HAP-1 (cell line): ENCODE measurements around the gene MOSPD2.

ENCODE experiments used
- DNase-seq, 2 experiments: peaks; one replicate each; pipeline ENCODE4 v3.0.0-alpha.2; 2016 to 2020; ENCODE audit warnings: low spot score in 2 of 2
- H3K27me3 ChIP-seq: fragments of 250-450 bp; sonication (Bioruptor Pico); 2 replicates; pipeline ENCODE4 v1.5.1; 2020; ENCODE audit warnings: low read depth, mild to moderate bottlenecking, moderate library complexity
- H3K36me3 ChIP-seq: fragments of 250-450 bp; sonication (Bioruptor Pico); replicated peaks from 2 replicates; pipeline ENCODE4 v1.5.1; 2020; ENCODE audit warnings: mild to moderate bottlenecking
- H3K4me1 ChIP-seq: fragments of 250-450 bp; sonication (Bioruptor Pico); 2 replicates; pipeline ENCODE4 v1.5.1; 2020; ENCODE audit warnings: mild to moderate bottlenecking
- H3K4me3 ChIP-seq: fragments of 250-450 bp; sonication (Bioruptor Pico); 2 replicates; pipeline ENCODE4 v1.5.1; 2020; ENCODE audit warnings: mild to moderate bottlenecking, moderate library complexity
- H3K9me3 ChIP-seq: fragments of 250-450 bp; sonication (Bioruptor Pico); 2 replicates; pipeline ENCODE4 v1.5.1; 2020; ENCODE audit warnings: mild to moderate bottlenecking, moderate library complexity
- in situ Hi-C: fragments of 300-500 bp; cut with MboI; formaldehyde crosslinking; loops from 3 replicates; pipeline ENCODE4 v1.14.3; 2020; ENCODE audit warnings: low sequenced_read_pairs, inconsistent platforms, mixed read lengths

MOSPD2 gene

GRCh38 chrX:14872851-14873675 is at the start of gene MOSPD2, which contains the start of gene FANCB:
MOSPD2 (plus strand) TSS chrX:14873421; CDS start chrX:14873529, 108 bp downstream.
FANCB (minus strand) TSS chrX:14873069; CDS start chrX:14865510, 7,559 bp downstream.
- Histone ChIP-seq H3K9me3 (no peaks in the 10 kb centered on the region), H3K4me1 (peaks cover 9% of the 10 kb centered on the region), H3K36me3 (peaks cover 8% of the 10 kb centered on the region), H3K4me3 (peak within 1 kb of the TSS; percentile 88), H3K27me3 (no peaks in the 10 kb centered on the region)
- DNase-seq: peak; percentile 94 to 99
- in situ Hi-C loops: no loop called here

GRCh38 chrX:14825851-14826250 is 47.4 kb upstream of the MOSPD2 start:
- Histone ChIP-seq H3K36me3 (no peaks in the 10 kb centered on the region), H3K9me3 (no peaks in the 10 kb centered on the region), H3K4me3 (no peak overlapping the region), H3K27me3 (no peaks in the 10 kb centered on the region), H3K4me1 (no peaks in the 10 kb centered on the region)
- in situ Hi-C loops: no loop called here
- DNase-seq: no peak

GRCh38 chrX:14826319-14826718 is 46.9 kb upstream of the MOSPD2 start:
- Histone ChIP-seq H3K9me3 (no peaks in the 10 kb centered on the region), H3K4me3 (no peak overlapping the region), H3K27me3 (no peaks in the 10 kb centered on the region), H3K36me3 (no peaks in the 10 kb centered on the region), H3K4me1 (no peaks in the 10 kb centered on the region)
- in situ Hi-C loops: no loop called here
- DNase-seq: no peak

- H3K36me3 ChIP-seq: no peaks in the 10 kb centered on the region
- H3K4me3 ChIP-seq: no peak overlapping the region
- H3K27me3 ChIP-seq: no peaks in the 10 kb centered on the region
- in situ Hi-C loops: no loop called here
- H3K4me1 ChIP-seq: no peaks in the 10 kb centered on the region; the same call in 1 of the 2 replicates
- no peaks in the 10 kb centered on the region for H3K9me3 ChIP-seq
- DNase-seq: no peak
Observed at GRCh38 chrX:14829643-14830042, 43.6 kb upstream of the MOSPD2 start.

GRCh38 chrX:14832151-14832550 is 41.1 kb upstream of the MOSPD2 start:
- H3K4me3 ChIP-seq: no peak overlapping the region
- peaks cover 10% of the 10 kb centered on the region for H3K36me3 ChIP-seq
- no peaks in the 10 kb centered on the region for H3K9me3 ChIP-seq
- H3K27me3 ChIP-seq: no peaks in the 10 kb centered on the region
- H3K4me1 ChIP-seq: no peaks in the 10 kb centered on the region; the same call in 1 of the 2 replicates
- no peak for DNase-seq
- in situ Hi-C loops: no loop called here

GRCh38 chrX:14832586-14832985 is 40.6 kb upstream of the MOSPD2 start:
- Histone ChIP-seq H3K4me1 (no peaks in the 10 kb centered on the region; the same call in 1 of the 2 replicates), H3K36me3 (peaks cover 14% of the 10 kb centered on the region), H3K27me3 (no peaks in the 10 kb centered on the region), H3K9me3 (no peaks in the 10 kb centered on the region), H3K4me3 (no peak overlapping the region)
- in situ Hi-C loops: no loop called here
- no peak for DNase-seq

- Histone ChIP-seq H3K4me3 (no peak overlapping the region), H3K36me3 (peaks cover 32% of the 10 kb centered on the region), H3K27me3 (no peaks in the 10 kb centered on the region), H3K9me3 (no peaks in the 10 kb centered on the region), H3K4me1 (no peaks in the 10 kb centered on the region; the same call in 1 of the 2 replicates)
- no peak for DNase-seq
- in situ Hi-C loops: no loop called here
Observed at GRCh38 chrX:14837155-14837554, 36.1 kb upstream of the MOSPD2 start.

- H3K36me3 ChIP-seq: peaks cover 31% of the 10 kb centered on the region
- H3K4me1 ChIP-seq: no peaks in the 10 kb centered on the region
- H3K27me3 ChIP-seq: no peaks in the 10 kb centered on the region
- no peak for DNase-seq
- no peaks in the 10 kb centered on the region for H3K9me3 ChIP-seq
- in situ Hi-C loops: no loop called here
- no peak overlapping the region for H3K4me3 ChIP-seq
Observed at GRCh38 chrX:14843666-14844065, 29.6 kb upstream of the MOSPD2 start.

- no peaks in the 10 kb centered on the region for H3K4me1 ChIP-seq
- peaks cover 9% of the 10 kb centered on the region for H3K36me3 ChIP-seq
- no peaks in the 10 kb centered on the region for H3K27me3 ChIP-seq
- H3K9me3 ChIP-seq: no peaks in the 10 kb centered on the region
- no peak overlapping the region for H3K4me3 ChIP-seq
- DNase-seq: no peak
- in situ Hi-C loops: no loop called here
Observed at GRCh38 chrX:14851526-14851925, 21.7 kb upstream of the MOSPD2 start.

GRCh38 chrX:14864631-14865030 is 8.6 kb upstream of the MOSPD2 start:
- no peak for DNase-seq
- Histone ChIP-seq H3K4me3 (no peak overlapping the region), H3K4me1 (peaks cover 11% of the 10 kb centered on the region), H3K9me3 (peaks cover 6% of the 10 kb centered on the region), H3K27me3 (no peaks in the 10 kb centered on the region), H3K36me3 (peaks cover 15% of the 10 kb centered on the region)
- in situ Hi-C loops: no loop called here

GRCh38 chrX:14865201-14865600 is 8.0 kb upstream of the MOSPD2 start:
- Histone ChIP-seq H3K27me3 (no peaks in the 10 kb centered on the region), H3K9me3 (peaks cover 6% of the 10 kb centered on the region), H3K36me3 (peaks cover 15% of the 10 kb centered on the region), H3K4me3 (no peak overlapping the region), H3K4me1 (peaks cover 12% of the 10 kb centered on the region)
- in situ Hi-C loops: no loop called here
- DNase-seq: no peak

GRCh38 chrX:14871767-14872166 is 1.5 kb upstream of the MOSPD2 start:
- Histone ChIP-seq H3K4me1 (peaks cover 9% of the 10 kb centered on the region), H3K4me3 (peak overlapping the region; percentile 88), H3K27me3 (no peaks in the 10 kb centered on the region), H3K36me3 (peaks cover 14% of the 10 kb centered on the region), H3K9me3 (peaks cover 4% of the 10 kb centered on the region)
- no peak for DNase-seq
- in situ Hi-C loops: no loop called here

- in situ Hi-C loops: no loop called here
- H3K4me1 ChIP-seq: peaks cover 9% of the 10 kb centered on the region
- peak overlapping the region; percentile 88 for H3K4me3 ChIP-seq
- no peaks in the 10 kb centered on the region for H3K9me3 ChIP-seq
- H3K36me3 ChIP-seq: peaks cover 12% of the 10 kb centered on the region
- DNase-seq: peak in 1 of 2 experiments; percentile 34
- H3K27me3 ChIP-seq: no peaks in the 10 kb centered on the region
Observed at GRCh38 chrX:14872355-14872754, 866 bp upstream of the MOSPD2 start.

GRCh38 chrX:14873676-14874049 is 442 bp downstream of the MOSPD2 start:
- in situ Hi-C loops: no loop called here
- H3K27me3 ChIP-seq: no peaks in the 10 kb centered on the region
- H3K9me3 ChIP-seq: no peaks in the 10 kb centered on the region

More at GRCh38 chrX:14873676-14874049, 442 bp downstream of the MOSPD2 start:
- Histone ChIP-seq H3K36me3 (0 out of 2 replicates have a peak, but pooled peaks cover 4% of the 10 kb centered on the region), H3K4me1 (peaks cover 9% of the 10 kb centered on the region), H3K4me3 (peak overlapping the region; percentile 88)
- DNase-seq: peak in 1 of 2 experiments; percentile 5
